HepG2 (cell line): Measurements from ENCODE around the gene TOP1. TPM values are rescaled to one million over a fixed set of nuclear protein-coding genes. Genes with fewer than 3 reads are reported as not detected.

Experiments used
- BCL6 ChIP-seq: IDR thresholded peaks from 2 replicates; pipeline ENCODE4 v1.6.1; 2016; ENCODE audit warnings: missing genetic modification reagents, missing compliant biosample characterization
- CHD2 ChIP-seq: IDR thresholded peaks from 2 replicates; pipeline ENCODE4 v1.6.1; 2011; ENCODE audit warnings: low read depth, low read length, improper control_type of control experiment
- HIVEP1 ChIP-seq: sonication (generic); formaldehyde crosslinking; IDR thresholded peaks from 2 replicates; pipeline ENCODE4 v1.4.0; 2020; ENCODE audit warnings: mild to moderate bottlenecking, missing genetic modification reagents
- MAZ ChIP-seq, 2 experiments: sonication (generic) in 1 of 2; formaldehyde crosslinking in 1 of 2; IDR thresholded peaks; 2 replicates each; pipeline versions ENCODE4 v1.5.0 to v1.6.1; 2012 to 2020; ENCODE audit warnings: low read depth in 2 of 2, mild to moderate bottlenecking in 2 of 2, borderline replicate concordance in 1 of 2, improper control_type of control experiment in 1 of 2, low read length in 1 of 2, missing genetic modification reagents in 1 of 2, moderate library complexity in 1 of 2
- MTA3 ChIP-seq: sonication (generic); formaldehyde crosslinking; IDR thresholded peaks from 2 replicates; pipeline ENCODE4 v1.4.0; 2020; ENCODE audit warnings: missing genetic modification reagents
- NAIF1 ChIP-seq: sonication (generic); formaldehyde crosslinking; IDR thresholded peaks from 2 replicates; pipeline ENCODE4 v1.5.0; 2020; ENCODE audit warnings: mild to moderate bottlenecking, missing genetic modification reagents, borderline replicate concordance
- REPIN1 ChIP-seq: sonication (generic); formaldehyde crosslinking; IDR thresholded peaks from 2 replicates; pipeline ENCODE4 v1.8.0; 2022; ENCODE audit warnings: missing genetic modification reagents, low read depth, mild to moderate bottlenecking, borderline replicate concordance
- SALL1 ChIP-seq: sonication (generic); formaldehyde crosslinking; IDR thresholded peaks from 2 replicates; pipeline ENCODE4 v1.8.0; 2022; ENCODE audit warnings: mild to moderate bottlenecking, missing genetic modification reagents
- SRY ChIP-seq: sonication (generic); formaldehyde crosslinking; IDR thresholded peaks from 2 replicates; pipeline ENCODE4 v1.8.0; 2022; ENCODE audit warnings: mild to moderate bottlenecking, missing genetic modification reagents
- TAF1 ChIP-seq: sonication (generic); formaldehyde crosslinking; IDR thresholded peaks from 2 replicates; pipeline ENCODE4 v1.4.0; 2020; ENCODE audit warnings: missing genetic modification reagents
- ZBTB42 ChIP-seq: sonication (generic); formaldehyde crosslinking; IDR thresholded peaks from 2 replicates; pipeline ENCODE4 v1.5.0; 2020; ENCODE audit warnings: mild to moderate bottlenecking, missing genetic modification reagents
- ZFP41 ChIP-seq: sonication (generic); formaldehyde crosslinking; IDR thresholded peaks from 2 replicates; pipeline ENCODE4 v1.4.0; 2020; ENCODE audit warnings: mild to moderate bottlenecking, missing genetic modification reagents, borderline replicate concordance
- ZNF235 ChIP-seq: sonication (generic); formaldehyde crosslinking; IDR thresholded peaks from 2 replicates; pipeline ENCODE4 v1.8.1; 2023; ENCODE audit warnings: mild to moderate bottlenecking, missing genetic modification reagents, borderline replicate concordance
- ZNF768 ChIP-seq: sonication (generic); formaldehyde crosslinking; IDR thresholded peaks from 2 replicates; pipeline ENCODE4 v1.4.0; 2020; ENCODE audit warnings: missing genetic modification reagents
- polyA plus RNA-seq, 8 experiments: library from polyadenylated mRNA; depleted of rRNA in 3 of 8; stranded (reverse) in 7 of 8; unstranded in 1 of 8; fragments of >200 nt; fragmentation: Illumina TruSeq in 4 of 8; extraction: Trizol in 4 of 8; gene quantifications; 2 replicates each; pipeline versions ENCODE4 v1.2.1 to v1.2.3, GENCODE V29; 2011 to 2016; ENCODE audit warnings: low read depth in 4 of 8, missing spikeins in 1 of 8, mixed read lengths in 1 of 8; ENCODE audit not compliant: insufficient read depth in 1 of 8
- total RNA-seq, 5 experiments: library from RNA; depleted of rRNA; stranded (reverse); fragments of >200 nt; fragmentation: Illumina TruSeq; extraction: Trizol; gene quantifications; 2 replicates each; pipeline ENCODE4 v1.2.3, GENCODE V29; 2016; ENCODE audit warnings: low read depth in 1 of 5
- TF ChIP-seq, protein P1 (sequence below): sonication (generic); formaldehyde crosslinking; IDR thresholded peaks from 2 replicates; pipeline ENCODE4 v1.4.0; 2020; ENCODE audit warnings: missing genetic modification reagents, borderline replicate concordance
- TF ChIP-seq, protein P2 (sequence below): sonication (generic); formaldehyde crosslinking; IDR thresholded peaks from 2 replicates; pipeline ENCODE4 v1.5.0; 2020; ENCODE audit warnings: mild to moderate bottlenecking, missing genetic modification reagents
- TF ChIP-seq, protein P3 (sequence below): IDR thresholded peaks from 2 replicates; pipeline ENCODE4 v1.6.1; 2016; ENCODE audit warnings: low read depth, missing genetic modification reagents, missing compliant biosample characterization

Gene TOP1
- total and polyA plus RNA-seq, 2 of the 13 experiments (the other 11 are each of a cell fraction or from before 2014, with no cell fraction given) = 10.2 to 19.4 TPM

DNA sequence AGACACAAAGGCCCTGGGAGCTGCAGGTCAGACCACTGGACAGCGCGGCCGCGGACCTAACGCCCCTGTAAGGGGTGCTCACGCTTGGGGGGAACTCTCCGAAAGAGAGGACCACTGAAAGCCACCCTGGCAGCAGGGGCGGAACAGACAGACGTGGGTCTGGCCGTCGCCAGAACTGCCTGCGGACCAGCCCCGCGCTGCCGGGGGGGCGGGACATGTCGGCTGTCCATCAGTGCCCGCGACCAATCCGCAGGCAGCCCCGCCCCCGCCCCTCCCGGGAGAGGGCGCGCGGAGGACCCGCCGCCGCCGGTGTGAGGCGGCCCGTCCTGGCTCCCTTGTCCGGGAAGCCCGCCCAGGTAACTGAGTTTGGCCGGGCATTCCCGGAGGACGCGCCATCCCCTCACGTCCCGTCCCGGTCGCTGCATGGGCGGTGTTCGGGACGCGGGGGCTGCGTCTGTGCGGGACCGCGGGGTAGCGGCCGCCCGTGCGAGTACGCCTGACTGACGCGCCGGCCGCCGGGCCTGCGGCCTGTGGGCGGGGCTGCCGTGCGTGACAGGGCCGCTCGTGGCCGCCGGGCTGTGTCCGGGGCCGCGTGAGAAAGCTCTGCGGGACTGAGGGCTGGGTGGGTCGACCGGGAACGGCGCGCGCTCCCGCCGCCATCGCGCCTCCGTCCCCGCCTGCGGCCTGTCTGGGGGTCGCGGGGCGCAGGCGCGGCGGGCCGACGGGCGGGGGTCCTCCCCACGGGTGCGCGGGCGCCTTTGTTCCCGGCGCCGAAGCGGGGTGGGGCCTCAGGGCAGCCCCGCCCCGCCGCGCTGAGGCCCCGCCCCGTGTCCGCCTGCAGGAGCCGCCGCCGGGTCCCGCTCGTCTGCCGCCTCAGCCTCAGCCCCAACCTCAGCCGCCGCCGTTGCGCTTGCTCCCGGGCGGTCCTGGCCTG, 108.3 kb downstream of the TOP1 start, which contains the start of gene PLCG1 (continued):
- TF ChIP-seq ZFP41 (CRISPR knock-in tag) = peak; percentile 36; the same call in 1 of the 2 replicates
- TF ChIP-seq, protein P1, sequence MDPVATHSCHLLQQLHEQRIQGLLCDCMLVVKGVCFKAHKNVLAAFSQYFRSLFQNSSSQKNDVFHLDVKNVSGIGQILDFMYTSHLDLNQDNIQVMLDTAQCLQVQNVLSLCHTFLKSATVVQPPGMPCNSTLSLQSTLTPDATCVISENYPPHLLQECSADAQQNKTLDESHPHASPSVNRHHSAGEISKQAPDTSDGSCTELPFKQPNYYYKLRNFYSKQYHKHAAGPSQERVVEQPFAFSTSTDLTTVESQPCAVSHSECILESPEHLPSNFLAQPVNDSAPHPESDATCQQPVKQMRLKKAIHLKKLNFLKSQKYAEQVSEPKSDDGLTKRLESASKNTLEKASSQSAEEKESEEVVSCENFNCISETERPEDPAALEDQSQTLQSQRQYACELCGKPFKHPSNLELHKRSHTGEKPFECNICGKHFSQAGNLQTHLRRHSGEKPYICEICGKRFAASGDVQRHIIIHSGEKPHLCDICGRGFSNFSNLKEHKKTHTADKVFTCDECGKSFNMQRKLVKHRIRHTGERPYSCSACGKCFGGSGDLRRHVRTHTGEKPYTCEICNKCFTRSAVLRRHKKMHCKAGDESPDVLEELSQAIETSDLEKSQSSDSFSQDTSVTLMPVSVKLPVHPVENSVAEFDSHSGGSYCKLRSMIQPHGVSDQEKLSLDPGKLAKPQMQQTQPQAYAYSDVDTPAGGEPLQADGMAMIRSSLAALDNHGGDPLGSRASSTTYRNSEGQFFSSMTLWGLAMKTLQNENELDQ (CRISPR knock-in tag) = no peak
- peak; percentile 60; the same call in 1 of the 2 replicates for TF ChIP-seq ZNF235 (CRISPR knock-in tag)
- peak; percentile 71; the same call in 1 of the 2 replicates for TF ChIP-seq ZNF768 (CRISPR knock-in tag)
- TF ChIP-seq BCL6 (CRISPR knock-in tag) = no peak
- TF ChIP-seq NAIF1 (CRISPR knock-in tag) = peak; percentile 58; the same call in 1 of the 2 replicates
- TF ChIP-seq TAF1 (CRISPR knock-in tag) = peak; percentile 81
- peak; percentile 95 for TF ChIP-seq REPIN1 (CRISPR knock-in tag)
- TF ChIP-seq, protein P2, sequence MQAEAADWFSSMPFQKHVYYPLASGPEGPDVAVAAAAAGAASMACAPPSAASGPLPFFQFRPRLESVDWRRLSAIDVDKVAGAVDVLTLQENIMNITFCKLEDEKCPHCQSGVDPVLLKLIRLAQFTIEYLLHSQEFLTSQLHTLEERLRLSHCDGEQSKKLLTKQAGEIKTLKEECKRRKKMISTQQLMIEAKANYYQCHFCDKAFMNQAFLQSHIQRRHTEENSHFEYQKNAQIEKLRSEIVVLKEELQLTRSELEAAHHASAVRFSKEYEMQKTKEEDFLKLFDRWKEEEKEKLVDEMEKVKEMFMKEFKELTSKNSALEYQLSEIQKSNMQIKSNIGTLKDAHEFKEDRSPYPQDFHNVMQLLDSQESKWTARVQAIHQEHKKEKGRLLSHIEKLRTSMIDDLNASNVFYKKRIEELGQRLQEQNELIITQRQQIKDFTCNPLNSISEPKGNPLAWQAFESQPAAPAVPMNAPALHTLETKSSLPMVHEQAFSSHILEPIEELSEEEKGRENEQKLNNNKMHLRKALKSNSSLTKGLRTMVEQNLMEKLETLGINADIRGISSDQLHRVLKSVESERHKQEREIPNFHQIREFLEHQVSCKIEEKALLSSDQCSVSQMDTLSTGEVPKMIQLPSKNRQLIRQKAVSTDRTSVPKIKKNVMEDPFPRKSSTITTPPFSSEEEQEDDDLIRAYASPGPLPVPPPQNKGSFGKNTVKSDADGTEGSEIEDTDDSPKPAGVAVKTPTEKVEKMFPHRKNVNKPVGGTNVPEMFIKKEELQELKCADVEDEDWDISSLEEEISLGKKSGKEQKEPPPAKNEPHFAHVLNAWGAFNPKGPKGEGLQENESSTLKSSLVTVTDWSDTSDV (CRISPR knock-in tag) = 0 out of 2 replicates have a peak, but pooled peaks have one; percentile 74
- peak; percentile 93; the same call in 1 of the 2 replicates for TF ChIP-seq ZBTB42 (CRISPR knock-in tag)
- TF ChIP-seq MTA3 = no peak
- TF ChIP-seq CHD2 = peak; percentile 53; the same call in 1 of the 2 replicates
- peak; percentile 96 for TF ChIP-seq SRY (CRISPR knock-in tag)
- TF ChIP-seq MAZ (IDR thresholded peaks at IDR 0.05; ENCODE audit: borderline replicate concordance, low read depth, low read length) = peak; percentile 86
- TF ChIP-seq MAZ (CRISPR knock-in tag; IDR thresholded peaks at IDR 0.05; ENCODE audit: low read depth) = peak; percentile 68
- peak; percentile 86 for TF ChIP-seq SALL1
- TF ChIP-seq HIVEP1 = peak; percentile 94; the same call in 1 of the 2 replicates
- TF ChIP-seq, protein P3, sequence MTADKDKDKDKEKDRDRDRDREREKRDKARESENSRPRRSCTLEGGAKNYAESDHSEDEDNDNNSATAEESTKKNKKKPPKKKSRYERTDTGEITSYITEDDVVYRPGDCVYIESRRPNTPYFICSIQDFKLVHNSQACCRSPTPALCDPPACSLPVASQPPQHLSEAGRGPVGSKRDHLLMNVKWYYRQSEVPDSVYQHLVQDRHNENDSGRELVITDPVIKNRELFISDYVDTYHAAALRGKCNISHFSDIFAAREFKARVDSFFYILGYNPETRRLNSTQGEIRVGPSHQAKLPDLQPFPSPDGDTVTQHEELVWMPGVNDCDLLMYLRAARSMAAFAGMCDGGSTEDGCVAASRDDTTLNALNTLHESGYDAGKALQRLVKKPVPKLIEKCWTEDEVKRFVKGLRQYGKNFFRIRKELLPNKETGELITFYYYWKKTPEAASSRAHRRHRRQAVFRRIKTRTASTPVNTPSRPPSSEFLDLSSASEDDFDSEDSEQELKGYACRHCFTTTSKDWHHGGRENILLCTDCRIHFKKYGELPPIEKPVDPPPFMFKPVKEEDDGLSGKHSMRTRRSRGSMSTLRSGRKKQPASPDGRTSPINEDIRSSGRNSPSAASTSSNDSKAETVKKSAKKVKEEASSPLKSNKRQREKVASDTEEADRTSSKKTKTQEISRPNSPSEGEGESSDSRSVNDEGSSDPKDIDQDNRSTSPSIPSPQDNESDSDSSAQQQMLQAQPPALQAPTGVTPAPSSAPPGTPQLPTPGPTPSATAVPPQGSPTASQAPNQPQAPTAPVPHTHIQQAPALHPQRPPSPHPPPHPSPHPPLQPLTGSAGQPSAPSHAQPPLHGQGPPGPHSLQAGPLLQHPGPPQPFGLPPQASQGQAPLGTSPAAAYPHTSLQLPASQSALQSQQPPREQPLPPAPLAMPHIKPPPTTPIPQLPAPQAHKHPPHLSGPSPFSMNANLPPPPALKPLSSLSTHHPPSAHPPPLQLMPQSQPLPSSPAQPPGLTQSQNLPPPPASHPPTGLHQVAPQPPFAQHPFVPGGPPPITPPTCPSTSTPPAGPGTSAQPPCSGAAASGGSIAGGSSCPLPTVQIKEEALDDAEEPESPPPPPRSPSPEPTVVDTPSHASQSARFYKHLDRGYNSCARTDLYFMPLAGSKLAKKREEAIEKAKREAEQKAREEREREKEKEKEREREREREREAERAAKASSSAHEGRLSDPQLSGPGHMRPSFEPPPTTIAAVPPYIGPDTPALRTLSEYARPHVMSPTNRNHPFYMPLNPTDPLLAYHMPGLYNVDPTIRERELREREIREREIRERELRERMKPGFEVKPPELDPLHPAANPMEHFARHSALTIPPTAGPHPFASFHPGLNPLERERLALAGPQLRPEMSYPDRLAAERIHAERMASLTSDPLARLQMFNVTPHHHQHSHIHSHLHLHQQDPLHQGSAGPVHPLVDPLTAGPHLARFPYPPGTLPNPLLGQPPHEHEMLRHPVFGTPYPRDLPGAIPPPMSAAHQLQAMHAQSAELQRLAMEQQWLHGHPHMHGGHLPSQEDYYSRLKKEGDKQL = no peak
